ENCODE results near the gene PITX1. TPM values are rescaled to one million over a fixed set of nuclear protein-coding genes. Genes with fewer than 3 reads are reported as not detected.

The PITX1 gene
- polyA plus RNA-seq, 3 donors = not detected

GRCh38 chr5:135069016-135069770 lies 35.2 kb upstream of the PITX1 start:
- H3K4me2 ChIP-seq (replicated peaks; ENCODE audit: extremely low read depth, low read length, poor library complexity, severe bottlenecking) = no peak overlapping the region
- no peaks in the 10 kb centered on the region for H3K27me3 ChIP-seq (ENCODE audit: control insufficient read depth in 2 of 2, insufficient read depth in 2 of 2, low read length in 2 of 2)
- no peak overlapping the region for H3K9ac ChIP-seq (ENCODE audit: insufficient read depth, low read length, poor library complexity, severe bottlenecking)
- H2AFZ ChIP-seq (ENCODE audit: insufficient read depth, low read depth, low read length, poor library complexity, severe bottlenecking) = no peak overlapping the region
- H3K36me3 ChIP-seq (replicated peaks in 1 of 2; ENCODE audit: control insufficient read depth in 1 of 2, insufficient read depth in 2 of 2, low read length in 2 of 2) = no peaks in the 10 kb centered on the region
- H3K4me1 ChIP-seq (ENCODE audit: control insufficient read depth in 1 of 2, insufficient read depth in 2 of 2, low read length in 2 of 2) = no peaks in the 10 kb centered on the region
- H3K79me2 ChIP-seq (ENCODE audit: insufficient read depth, low read length) = no peaks in the 10 kb centered on the region
- WGBS (ENCODE audit: insufficient coverage) = 95% methylated on average over 11 of the region's 15 CpGs
- Mint-ChIP-seq H3K27me3 (ENCODE audit: low read depth in 3 of 3) (peaks cover 15 to 24% (median 17%) of the 10 kb centered on the region in 3 donors), H3K36me3 (no peaks in the 10 kb centered on the region), H3K4me1 (no peaks in the 10 kb centered on the region), H3K9me3 (no peaks in the 10 kb centered on the region), H3K4me3 (no peak overlapping the region), H3K27ac (no peak overlapping the region)
- TF ChIP-seq CTCF (IDR thresholded peaks at IDR 0.05) = no peak
- H3K4me3 ChIP-seq (replicated peaks in 1 of 3; ENCODE audit: low read depth in 2 of 3, low read length in 3 of 3) = no peak overlapping the region
- no peaks in the 10 kb centered on the region for H3K9me3 ChIP-seq (replicated peaks in 1 of 2; ENCODE audit: control insufficient read depth in 1 of 2, insufficient read depth in 1 of 2, low read length in 2 of 2)
- intact Hi-C loops (cut with micrococcal nuclease) = no loop called here
- DNase-seq = no peak
- H3K27ac ChIP-seq (ENCODE audit: low read depth in 1 of 2, low read length in 2 of 2) = no peak overlapping the region
- H4K20me1 ChIP-seq (ENCODE audit: insufficient read depth, low read length) = no peaks in the 10 kb centered on the region

- WGBS (ENCODE audit: insufficient coverage) = 77% methylated on average over 8 of the region's 9 CpGs
- Histone ChIP-seq H3K4me1 (ENCODE audit: control insufficient read depth in 1 of 2, insufficient read depth in 2 of 2, low read length in 2 of 2) (no peaks in the 10 kb centered on the region), H3K36me3 (replicated peaks in 1 of 2; ENCODE audit: control insufficient read depth in 1 of 2, insufficient read depth in 2 of 2, low read length in 2 of 2) (no peaks in the 10 kb centered on the region), H3K9ac (ENCODE audit: insufficient read depth, low read length, poor library complexity, severe bottlenecking) (no peak overlapping the region), H2AFZ (ENCODE audit: insufficient read depth, low read depth, low read length, poor library complexity, severe bottlenecking) (no peak overlapping the region), H3K27me3 (ENCODE audit: control insufficient read depth in 2 of 2, insufficient read depth in 2 of 2, low read length in 2 of 2) (no peaks in the 10 kb centered on the region), H3K9me3 (replicated peaks in 1 of 2; ENCODE audit: control insufficient read depth in 1 of 2, insufficient read depth in 1 of 2, low read length in 2 of 2) (no peaks in the 10 kb centered on the region), H3K4me3 (replicated peaks in 1 of 3; ENCODE audit: low read depth in 2 of 3, low read length in 3 of 3) (no peak overlapping the region), H3K79me2 (ENCODE audit: insufficient read depth, low read length) (no peaks in the 10 kb centered on the region), H3K27ac (ENCODE audit: low read depth in 1 of 2, low read length in 2 of 2) (no peak overlapping the region), H3K4me2 (replicated peaks; ENCODE audit: extremely low read depth, low read length, poor library complexity, severe bottlenecking) (no peak overlapping the region), H4K20me1 (ENCODE audit: insufficient read depth, low read length) (no peaks in the 10 kb centered on the region)
- intact Hi-C loops (cut with micrococcal nuclease) = no loop called here
- Mint-ChIP-seq H3K9me3 (no peaks in the 10 kb centered on the region), H3K27ac (no peak overlapping the region), H3K4me1 (no peaks in the 10 kb centered on the region), H3K27me3 (ENCODE audit: low read depth in 3 of 3) (peaks cover 13 to 24% (median 18%) of the 10 kb centered on the region in 3 donors), H3K36me3 (no peaks in the 10 kb centered on the region), H3K4me3 (no peak overlapping the region)
- TF ChIP-seq CTCF (IDR thresholded peaks at IDR 0.05) = no peak
- no peak for DNase-seq
Measured at GRCh38 chr5:135067587-135067986, 33.6 kb upstream of the PITX1 start.
